IMR-90 (cell line): Measurements from ENCODE around the gene RERE. TPM values are rescaled to one million over a fixed set of nuclear protein-coding genes. Genes with fewer than 3 reads are reported as not detected.

Experiments used
- ATAC-seq: fragments of 200-7000 bp; cut with Tn5 transposase; 2 replicates; pipeline ENCODE4 v1.9.1; 2020; ENCODE audit warnings: low read depth, mild to moderate bottlenecking, moderate library complexity
- BruUV-seq: library from RNA; stranded (reverse); fragments of 400-500 nt; replicated peaks from 2 replicates; lab custom pipeline; 2021; lab: Mats Ljungman, UMichigan
- CTCF ChIA-PET: fragments of 300-600 bp; formaldehyde crosslinking; extraction: SDS; loops from one replicate; lab custom pipeline; 2021; ENCODE audit warnings: antibody characterized with exemption; lab: Yijun Ruan, JAX
- POLR2A ChIA-PET: fragments of 300-600 bp; sonication (Branson Sonifier 250); formaldehyde crosslinking; loops from one replicate; lab custom pipeline; 2022; ENCODE audit warnings: antibody characterized with exemption; ENCODE audit not compliant: unreplicated experiment; lab: Charles Lee
- DNase-seq: peaks from one replicate; pipeline ENCODE4 v3.0.0; 2013
- H2AFZ ChIP-seq: replicated peaks from 2 replicates; pipeline ENCODE3; 2013; ENCODE audit warnings: low read length, mild to moderate bottlenecking; ENCODE audit not compliant: poor library complexity
- H2AK5ac ChIP-seq: 2 replicates; pipeline ENCODE4 v1.6.1; 2013; ENCODE audit warnings: low read depth, low read length, inconsistent platforms
- H2AK9ac ChIP-seq: replicated peaks from 2 replicates; pipeline ENCODE3; 2013; ENCODE audit warnings: mild to moderate bottlenecking, low read depth, low read length, moderate library complexity; ENCODE audit not compliant: poor library complexity
- H2BK120ac ChIP-seq: 2 replicates; pipeline ENCODE4 v1.6.1; 2013; ENCODE audit warnings: low read depth, low read length, inconsistent platforms
- H2BK15ac ChIP-seq: 3 replicates; pipeline ENCODE4 v1.6.1; 2013; ENCODE audit warnings: low read depth, low read length, inconsistent platforms
- H2BK20ac ChIP-seq: 2 replicates; pipeline ENCODE4 v1.6.1; 2013; ENCODE audit warnings: low read depth, mild to moderate bottlenecking, inconsistent platforms, low read length, moderate library complexity
- H2BK5ac ChIP-seq: 2 replicates; pipeline ENCODE4 v1.6.1; 2013; ENCODE audit warnings: mild to moderate bottlenecking, low read depth, low read length, inconsistent platforms; ENCODE audit not compliant: poor library complexity, severe bottlenecking
- H3K14ac ChIP-seq: replicated peaks from 2 replicates; pipeline ENCODE4 v1.6.1; 2013; ENCODE audit warnings: low read depth, low read length, inconsistent platforms
- H3K18ac ChIP-seq: 2 replicates; pipeline ENCODE4 v1.6.1; 2013; ENCODE audit warnings: low read depth, low read length, control low read depth
- H3K23ac ChIP-seq: 2 replicates; pipeline ENCODE4 v1.6.1; 2013; ENCODE audit warnings: low read depth, low read length, inconsistent platforms
- H3K27ac ChIP-seq: 2 replicates; pipeline ENCODE4 v1.5.1; 2013; ENCODE audit warnings: mild to moderate bottlenecking, control low read depth, low read length; ENCODE audit not compliant: insufficient read depth
- H3K27me3 ChIP-seq: 2 replicates; pipeline ENCODE4 v1.6.1; 2013; ENCODE audit warnings: low read length; ENCODE audit not compliant: control insufficient read depth, insufficient read depth
- H3K36me3 ChIP-seq: 2 replicates; pipeline ENCODE4 v1.6.1; 2013; ENCODE audit warnings: low read length, mixed read lengths; ENCODE audit not compliant: control insufficient read depth, insufficient read depth
- H3K4ac ChIP-seq: 2 replicates; pipeline ENCODE4 v1.6.1; 2013; ENCODE audit warnings: low read depth, low read length, inconsistent platforms
- H3K4me1 ChIP-seq: 2 replicates; pipeline ENCODE4 v1.6.1; 2013; ENCODE audit warnings: low read length, mixed read lengths; ENCODE audit not compliant: control insufficient read depth, insufficient read depth
- H3K4me2 ChIP-seq: 2 replicates; pipeline ENCODE4 v1.6.1; 2013; ENCODE audit warnings: low read depth, mild to moderate bottlenecking, control low read depth, low read length, moderate library complexity
- H3K4me3 ChIP-seq: 2 replicates; pipeline ENCODE4 v1.5.1; 2013; ENCODE audit warnings: low read depth, mild to moderate bottlenecking, control low read depth, low read length, moderate library complexity; ENCODE audit not compliant: insufficient read depth
- H3K56ac ChIP-seq: 2 replicates; pipeline ENCODE4 v1.6.1; 2013; ENCODE audit warnings: low read length, inconsistent platforms; ENCODE audit not compliant: insufficient read depth; ENCODE audit errors: extremely low read depth
- H3K79me1 ChIP-seq, 2 experiments: 2 replicates each; pipeline ENCODE4 v1.6.1; 2013; ENCODE audit warnings: low read length in 2 of 2, inconsistent platforms in 1 of 2, low read depth in 1 of 2
- H3K9ac ChIP-seq: 2 replicates; pipeline ENCODE4 v1.6.1; 2013; ENCODE audit warnings: low read depth, low read length, control low read depth
- H3K9me1 ChIP-seq: 2 replicates; pipeline ENCODE4 v1.6.1; 2013; ENCODE audit warnings: low read length, inconsistent platforms; ENCODE audit not compliant: insufficient read depth
- H3K9me3 ChIP-seq: 2 replicates; pipeline ENCODE4 v1.6.1; 2013; ENCODE audit warnings: low read length; ENCODE audit not compliant: control insufficient read depth, insufficient read depth
- H4K20me1 ChIP-seq: 2 replicates; pipeline ENCODE4 v1.6.1; 2013; ENCODE audit warnings: low read length, inconsistent platforms; ENCODE audit not compliant: insufficient read depth
- H4K5ac ChIP-seq: 2 replicates; pipeline ENCODE4 v1.6.1; 2013; ENCODE audit warnings: mild to moderate bottlenecking, low read depth, low read length, control low read depth
- H4K8ac ChIP-seq, 2 experiments: 2 replicates each; pipeline ENCODE4 v1.6.1; 2013; ENCODE audit warnings: low read depth in 2 of 2, low read length in 2 of 2, control low read depth in 1 of 2, inconsistent platforms in 1 of 2
- H4K91ac ChIP-seq: 2 replicates; pipeline ENCODE4 v1.6.1; 2013; ENCODE audit warnings: low read depth, low read length, inconsistent platforms; ENCODE audit not compliant: insufficient read depth
- FOS ChIP-seq: fragments of 150-350 bp; IDR thresholded peaks from 2 replicates; pipeline ENCODE4 v1.6.1; 2016; ENCODE audit warnings: low read depth, low read length
- MAFK ChIP-seq: IDR thresholded peaks from 2 replicates; pipeline ENCODE4 v1.6.1; 2012; ENCODE audit warnings: low read depth, low read length, improper control_type of control experiment
- MAZ ChIP-seq: IDR thresholded peaks from 2 replicates; pipeline ENCODE4 v1.6.1; 2012; ENCODE audit warnings: low read depth, mild to moderate bottlenecking, low read length, improper control_type of control experiment, moderate library complexity, borderline replicate concordance
- MXI1 ChIP-seq: IDR thresholded peaks from 2 replicates; pipeline ENCODE4 v1.6.1; 2012; ENCODE audit warnings: low read depth, mild to moderate bottlenecking, low read length, moderate library complexity, borderline replicate concordance
- RAD21 ChIP-seq: IDR thresholded peaks from 2 replicates; pipeline ENCODE4 v1.6.1; 2012; ENCODE audit warnings: low read length, improper control_type of control experiment
- RCOR1 ChIP-seq: IDR thresholded peaks from 2 replicates; pipeline ENCODE4 v1.6.1; 2012; ENCODE audit warnings: mild to moderate bottlenecking, low read length, improper control_type of control experiment; ENCODE audit not compliant: insufficient replicate concordance
- RFX5 ChIP-seq: IDR thresholded peaks from 2 replicates; pipeline ENCODE4 v1.8.0; 2012; ENCODE audit warnings: low read depth, mild to moderate bottlenecking, low read length, moderate library complexity
- SMC3 ChIP-seq: fragments of 150-350 bp; IDR thresholded peaks from 2 replicates; pipeline ENCODE4 v1.6.1; 2016; ENCODE audit warnings: low read depth, mild to moderate bottlenecking, antibody characterized with exemption, low read length, moderate library complexity
- USF2 ChIP-seq: fragments of 150-350 bp; IDR thresholded peaks from 2 replicates; pipeline ENCODE4 v1.6.1; 2017; ENCODE audit warnings: mild to moderate bottlenecking, antibody characterized with exemption, low read length, low read depth
- WGBS, 2 experiments: methylation state at CpG; one replicate each; pipeline versions ENCODE4 v1.1.5 to v1.1.7; 2013; ENCODE audit warnings: missing lambda C conversion rate in 2 of 2; ENCODE audit not compliant: insufficient read length in 1 of 2; ENCODE audit errors: extremely low coverage in 2 of 2; 5-methylcytosine and 5-hydroxymethylcytosine counted together
- dilution Hi-C: fragments of 300-500 bp; cut with HindIII; formaldehyde crosslinking; loops from one replicate; pipeline ENCODE4 v1.14.3; 2018; ENCODE audit warnings: low sequenced_read_pairs; ENCODE audit not compliant: unreplicated experiment
- in situ Hi-C: fragments of 300-500 bp; cut with MboI; formaldehyde crosslinking; loops from 3 replicates; pipeline ENCODE4 v1.14.3; 2019; ENCODE audit warnings: low sequenced_read_pairs, inconsistent platforms, mixed read lengths
- intact Hi-C: fragments of 100-400 bp; cut with micrococcal nuclease; formaldehyde crosslinking; loops from 2 replicates; pipeline ENCODE4 v1.10.0; 2022
- polyA plus RNA-seq, 3 experiments: library from polyadenylated mRNA; depleted of rRNA; stranded (reverse); fragments of >200 nt; gene quantifications; 2 replicates each; pipeline ENCODE4 v1.2.3, GENCODE V29; 2012; ENCODE audit warnings: low replicate concordance in 1 of 3
- total RNA-seq: library from RNA; depleted of rRNA; stranded (reverse); fragments of >200 nt; gene quantifications from 2 replicates; pipeline ENCODE4 v1.2.3, GENCODE V29; 2012
- TF ChIP-seq, protein P1 (sequence below): fragments of 150-350 bp; IDR thresholded peaks from 2 replicates; pipeline ENCODE4 v1.6.1; 2016; ENCODE audit warnings: low read depth, mild to moderate bottlenecking, low read length, moderate library complexity, borderline replicate concordance
- TF ChIP-seq, protein P2 (sequence below): conservative IDR thresholded peaks from 2 replicates; pipeline ENCODE4 v1.5.1; 2012; ENCODE audit warnings: mild to moderate bottlenecking, low read depth, low read length, improper control_type of control experiment

The RERE gene
- total and polyA plus RNA-seq, 2 of the 4 experiments (the other 2 are of a cell fraction): 11.5 to 25.1 TPM

GRCh38 chr1:8671306-8671917 lies 146.0 kb downstream of the RERE start (continued):
- TF ChIP-seq SMC3: peak; percentile 90

- Histone ChIP-seq H3K27me3 (no peaks in the 10 kb centered on the region), H3K27ac (no peak overlapping the region), H4K5ac (no peak overlapping the region), H3K4me2 (peak overlapping the region; percentile 49), H2AK5ac (0 out of 2 replicates have a peak overlapping the region, but pooled peaks have one; percentile 52), H4K91ac (peak overlapping the region; percentile 55), H3K4ac (peak overlapping the region; percentile 44), H3K56ac (no peak overlapping the region), H2BK20ac (peak overlapping the region; percentile 39; the same call in 1 of the 2 replicates), H3K9ac (no peak overlapping the region), H3K79me1 (peaks cover 19 to 80% of the 10 kb centered on the region in 2 experiments), H3K4me3 (no peak overlapping the region), H2AFZ (no peak overlapping the region), H3K9me1 (peaks cover 15% of the 10 kb centered on the region), H4K20me1 (peaks cover 77% of the 10 kb centered on the region), H3K23ac (0 out of 2 replicates have a peak overlapping the region, but pooled peaks have one; percentile 11), H2BK15ac (peak overlapping the region; percentile 37; the same call in 2 of the 3 replicates), H3K9me3 (no peaks in the 10 kb centered on the region), H3K36me3 (no peaks in the 10 kb centered on the region), H4K8ac (peak overlapping the region in 1 of 2 experiments; percentile 41; a peak in 1 of 4 replicates), H2BK5ac (peak overlapping the region; percentile 19), H3K14ac (no peak overlapping the region), H2BK120ac (peak overlapping the region; percentile 34; the same call in 1 of the 2 replicates), H2AK9ac (no peak overlapping the region), H3K18ac (peak overlapping the region; percentile 72), H3K4me1 (peaks cover 27% of the 10 kb centered on the region)
- dilution Hi-C loops: no loop called here
- no peak for DNase-seq
- ChIA-PET CTCF (interaction anchor here (0.5 to 1.0 kb wide), 4 partner anchors 68 to 271 kb away, joined by 3 read pairs; no protein-coding TSS in a partner anchor), POLR2A (no interaction called here)
- ATAC-seq: peak; percentile 50
- intact Hi-C loops: loop anchor here (2.0 kb wide), 1 partner anchor 54 kb away; no protein-coding TSS in a partner anchor
- WGBS, 2 experiments: 20% methylated on average over 1 of the region's 2 CpGs; no CpG with 5 or more reads in 1 of the 2 experiments
- BruUV-seq: no TSS peak
- in situ Hi-C loops: no loop called here
- TF ChIP-seq SMC3 (no peak), RCOR1 (no peak), MAZ (no peak), USF2 (no peak), RAD21 (no peak), RFX5 (no peak), FOS (no peak), MAFK (no peak), MXI1 (no peak)
- TF ChIP-seq, protein P1, sequence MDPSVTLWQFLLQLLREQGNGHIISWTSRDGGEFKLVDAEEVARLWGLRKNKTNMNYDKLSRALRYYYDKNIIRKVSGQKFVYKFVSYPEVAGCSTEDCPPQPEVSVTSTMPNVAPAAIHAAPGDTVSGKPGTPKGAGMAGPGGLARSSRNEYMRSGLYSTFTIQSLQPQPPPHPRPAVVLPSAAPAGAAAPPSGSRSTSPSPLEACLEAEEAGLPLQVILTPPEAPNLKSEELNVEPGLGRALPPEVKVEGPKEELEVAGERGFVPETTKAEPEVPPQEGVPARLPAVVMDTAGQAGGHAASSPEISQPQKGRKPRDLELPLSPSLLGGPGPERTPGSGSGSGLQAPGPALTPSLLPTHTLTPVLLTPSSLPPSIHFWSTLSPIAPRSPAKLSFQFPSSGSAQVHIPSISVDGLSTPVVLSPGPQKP: no peak
- TF ChIP-seq, protein P2, sequence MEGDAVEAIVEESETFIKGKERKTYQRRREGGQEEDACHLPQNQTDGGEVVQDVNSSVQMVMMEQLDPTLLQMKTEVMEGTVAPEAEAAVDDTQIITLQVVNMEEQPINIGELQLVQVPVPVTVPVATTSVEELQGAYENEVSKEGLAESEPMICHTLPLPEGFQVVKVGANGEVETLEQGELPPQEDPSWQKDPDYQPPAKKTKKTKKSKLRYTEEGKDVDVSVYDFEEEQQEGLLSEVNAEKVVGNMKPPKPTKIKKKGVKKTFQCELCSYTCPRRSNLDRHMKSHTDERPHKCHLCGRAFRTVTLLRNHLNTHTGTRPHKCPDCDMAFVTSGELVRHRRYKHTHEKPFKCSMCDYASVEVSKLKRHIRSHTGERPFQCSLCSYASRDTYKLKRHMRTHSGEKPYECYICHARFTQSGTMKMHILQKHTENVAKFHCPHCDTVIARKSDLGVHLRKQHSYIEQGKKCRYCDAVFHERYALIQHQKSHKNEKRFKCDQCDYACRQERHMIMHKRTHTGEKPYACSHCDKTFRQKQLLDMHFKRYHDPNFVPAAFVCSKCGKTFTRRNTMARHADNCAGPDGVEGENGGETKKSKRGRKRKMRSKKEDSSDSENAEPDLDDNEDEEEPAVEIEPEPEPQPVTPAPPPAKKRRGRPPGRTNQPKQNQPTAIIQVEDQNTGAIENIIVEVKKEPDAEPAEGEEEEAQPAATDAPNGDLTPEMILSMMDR: no peak
Observed at GRCh38 chr1:8670371-8670818, 147.0 kb downstream of the RERE start.
